HEK293T (cell line): ENCODE results near the gene LRRC8B.

ENCODE experiments used
- BHLHE40 ChIP-seq: fragments of 450-650 bp; IDR thresholded peaks from 2 replicates; pipeline ENCODE4 v1.6.1; 2016; ENCODE audit warnings: mild to moderate bottlenecking, moderate library complexity, borderline replicate concordance
- CTBP1 ChIP-seq: fragments of 450-650 bp; IDR thresholded peaks from 2 replicates; pipeline ENCODE4 v1.6.1; 2016; ENCODE audit warnings: borderline replicate concordance
- ELF4 ChIP-seq: fragments of 450-650 bp; IDR thresholded peaks from 2 replicates; pipeline ENCODE4 v1.6.1; 2017; ENCODE audit warnings: antibody characterized with exemption
- FOXA1 ChIP-seq: fragments of 450-650 bp; IDR thresholded peaks from 2 replicates; pipeline ENCODE4 v1.6.1; 2016; ENCODE audit warnings: mild to moderate bottlenecking
- FOXK2 ChIP-seq: fragments of 450-650 bp; IDR thresholded peaks from 2 replicates; pipeline ENCODE4 v1.6.1; 2016; ENCODE audit warnings: mild to moderate bottlenecking
- FOXM1 ChIP-seq: fragments of 450-650 bp; IDR thresholded peaks from 2 replicates; pipeline ENCODE4 v1.6.1; 2017; ENCODE audit warnings: mild to moderate bottlenecking, borderline replicate concordance
- HDGF ChIP-seq: fragments of 450-650 bp; IDR thresholded peaks from 2 replicates; pipeline ENCODE4 v1.6.1; 2017; ENCODE audit warnings: antibody characterized with exemption, borderline replicate concordance
- L3MBTL2 ChIP-seq: fragments of 450-650 bp; conservative IDR thresholded peaks from 2 replicates; pipeline ENCODE4 v1.6.1; 2016; ENCODE audit warnings: mild to moderate bottlenecking
- LEF1 ChIP-seq: fragments of 450-650 bp; IDR thresholded peaks from 2 replicates; pipeline ENCODE4 v1.6.1; 2017; ENCODE audit warnings: mild to moderate bottlenecking, borderline replicate concordance
- SP1 ChIP-seq: fragments of 450-650 bp; IDR thresholded peaks from 2 replicates; pipeline ENCODE4 v1.6.1; 2017
- SUZ12 ChIP-seq: fragments of 450-650 bp; IDR thresholded peaks from 2 replicates; pipeline ENCODE4 v1.6.1; 2016; ENCODE audit warnings: mild to moderate bottlenecking
- TARDBP ChIP-seq: fragments of 450-650 bp; IDR thresholded peaks from 2 replicates; pipeline ENCODE4 v1.6.1; 2016
- ZNF384 ChIP-seq: fragments of 450-650 bp; IDR thresholded peaks from 2 replicates; pipeline ENCODE4 v1.6.1; 2016
- TF ChIP-seq, protein P1 (sequence below): fragments of 450-650 bp; IDR thresholded peaks from 2 replicates; pipeline ENCODE4 v1.6.1; 2016

DNA sequence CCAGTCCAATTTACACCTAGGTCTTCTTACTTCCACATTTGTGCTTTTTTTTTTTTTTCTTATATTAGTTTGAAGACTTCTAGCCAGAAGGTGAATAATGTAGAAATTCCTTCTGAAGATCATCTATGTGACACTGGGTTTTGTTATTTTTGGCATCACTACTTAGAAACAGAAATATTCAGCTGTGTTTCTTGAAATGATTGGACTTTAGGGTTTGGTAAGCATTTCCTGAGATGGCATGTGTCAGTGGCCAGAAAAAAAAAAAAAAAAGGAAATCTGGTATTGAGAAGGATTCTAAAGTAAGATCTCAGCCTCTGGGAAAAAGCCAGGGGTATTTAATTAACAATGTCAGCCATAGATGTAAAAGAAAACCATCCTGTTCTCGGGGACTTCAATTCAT is 64.9 kb downstream of the LRRC8B start:
- TF ChIP-seq FOXK2: no peak
- TF ChIP-seq BHLHE40: no peak
- no peak for TF ChIP-seq FOXM1
- TF ChIP-seq, protein P1, sequence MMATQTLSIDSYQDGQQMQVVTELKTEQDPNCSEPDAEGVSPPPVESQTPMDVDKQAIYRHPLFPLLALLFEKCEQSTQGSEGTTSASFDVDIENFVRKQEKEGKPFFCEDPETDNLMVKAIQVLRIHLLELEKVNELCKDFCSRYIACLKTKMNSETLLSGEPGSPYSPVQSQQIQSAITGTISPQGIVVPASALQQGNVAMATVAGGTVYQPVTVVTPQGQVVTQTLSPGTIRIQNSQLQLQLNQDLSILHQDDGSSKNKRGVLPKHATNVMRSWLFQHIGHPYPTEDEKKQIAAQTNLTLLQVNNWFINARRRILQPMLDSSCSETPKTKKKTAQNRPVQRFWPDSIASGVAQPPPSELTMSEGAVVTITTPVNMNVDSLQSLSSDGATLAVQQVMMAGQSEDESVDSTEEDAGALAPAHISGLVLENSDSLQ: no peak
- TF ChIP-seq HDGF: no peak
- no peak for TF ChIP-seq FOXA1
- TF ChIP-seq SUZ12: no peak
- TF ChIP-seq L3MBTL2: no peak
- TF ChIP-seq CTBP1: no peak
- TF ChIP-seq SP1: no peak
- TF ChIP-seq LEF1: no peak
- TF ChIP-seq ELF4: no peak
- TF ChIP-seq ZNF384: no peak
- no peak for TF ChIP-seq TARDBP
